HepG2 (cell line): ENCODE data around the gene IGDCC3. TPM values are rescaled to one million over a fixed set of nuclear protein-coding genes. Genes with fewer than 3 reads are reported as not detected.

ENCODE experiments used
- CC2D1A ChIP-seq: sonication (generic); formaldehyde crosslinking; IDR thresholded peaks from 2 replicates; pipeline ENCODE4 v1.8.1; 2023; ENCODE audit warnings: mild to moderate bottlenecking, missing genetic modification reagents
- FOXA1 ChIP-seq, 2 experiments: fragments of 450-650 bp in 1 of 2; sonication (generic) in 1 of 2; formaldehyde crosslinking in 1 of 2; IDR thresholded peaks; 2 replicates each; pipeline versions ENCODE4 v1.4.0 to v1.6.1; 2016 to 2020; ENCODE audit warnings: missing genetic modification reagents in 1 of 2
- HMGA1 ChIP-seq: sonication (generic); formaldehyde crosslinking; conservative IDR thresholded peaks from 2 replicates; pipeline ENCODE4 v1.4.0; 2020; ENCODE audit warnings: missing genetic modification reagents
- KDM4B ChIP-seq: sonication (generic); formaldehyde crosslinking; IDR thresholded peaks from 2 replicates; pipeline ENCODE4 v1.4.0; 2020; ENCODE audit warnings: missing genetic modification reagents
- MEIS2 ChIP-seq: sonication (generic); formaldehyde crosslinking; IDR thresholded peaks from 2 replicates; pipeline ENCODE4 v1.9.0; 2021; ENCODE audit warnings: mild to moderate bottlenecking, missing genetic modification reagents
- POLR2AphosphoS2 ChIP-seq: IDR thresholded peaks from 2 replicates; pipeline ENCODE4 v1.6.1; 2011; ENCODE audit warnings: low read depth, low read length, improper control_type of control experiment
- ZNF713 ChIP-seq: sonication (generic); formaldehyde crosslinking; IDR thresholded peaks from 2 replicates; pipeline ENCODE4 v1.4.0; 2020; ENCODE audit warnings: mild to moderate bottlenecking, missing genetic modification reagents
- ZNF775 ChIP-seq: sonication (generic); formaldehyde crosslinking; IDR thresholded peaks from 2 replicates; pipeline ENCODE4 v1.4.0; 2020; ENCODE audit warnings: missing genetic modification reagents, mild to moderate bottlenecking, moderate library complexity, borderline replicate concordance
- ZNF782 ChIP-seq: sonication (generic); formaldehyde crosslinking; IDR thresholded peaks from 2 replicates; pipeline ENCODE4 v1.4.0; 2020; ENCODE audit warnings: missing genetic modification reagents, mild to moderate bottlenecking, borderline replicate concordance
- polyA plus RNA-seq, 8 experiments: library from polyadenylated mRNA; depleted of rRNA in 3 of 8; stranded (reverse) in 7 of 8; unstranded in 1 of 8; fragments of >200 nt; fragmentation: Illumina TruSeq in 4 of 8; extraction: Trizol in 4 of 8; gene quantifications; 2 replicates each; pipeline versions ENCODE4 v1.2.1 to v1.2.3, GENCODE V29; 2011 to 2016; ENCODE audit warnings: low read depth in 4 of 8, missing spikeins in 1 of 8, mixed read lengths in 1 of 8; ENCODE audit not compliant: insufficient read depth in 1 of 8
- total RNA-seq, 5 experiments: library from RNA; depleted of rRNA; stranded (reverse); fragments of >200 nt; fragmentation: Illumina TruSeq; extraction: Trizol; gene quantifications; 2 replicates each; pipeline ENCODE4 v1.2.3, GENCODE V29; 2016; ENCODE audit warnings: low read depth in 1 of 5
- TF ChIP-seq, protein P1 (sequence below): sonication (generic); formaldehyde crosslinking; IDR thresholded peaks from 2 replicates; pipeline ENCODE4 v1.9.0; 2021; ENCODE audit warnings: missing genetic modification reagents, mild to moderate bottlenecking, borderline replicate concordance
- TF ChIP-seq, protein P2 (sequence below): sonication (generic); formaldehyde crosslinking; IDR thresholded peaks from 2 replicates; pipeline ENCODE4 v1.5.1; 2020; ENCODE audit warnings: mild to moderate bottlenecking, missing genetic modification reagents, borderline replicate concordance
- TF ChIP-seq, protein P3 (sequence below): sonication (generic); formaldehyde crosslinking; IDR thresholded peaks from 2 replicates; pipeline ENCODE4 v1.5.1; 2020; ENCODE audit warnings: mild to moderate bottlenecking, missing genetic modification reagents, moderate library complexity
- TF ChIP-seq, protein P4 (sequence below): sonication (generic); formaldehyde crosslinking; IDR thresholded peaks from 2 replicates; pipeline ENCODE4 v1.4.0; 2020; ENCODE audit warnings: missing genetic modification reagents
- TF ChIP-seq, protein P5 (sequence below): sonication (generic); formaldehyde crosslinking; conservative IDR thresholded peaks from 2 replicates; pipeline ENCODE4 v1.8.0; 2022; ENCODE audit warnings: missing genetic modification reagents

Gene IGDCC3
- total and polyA plus RNA-seq, 2 of the 13 experiments (the other 11 are each of a cell fraction or from before 2014, with no cell fraction given), result 30.1 to 51.8 TPM

DNA sequence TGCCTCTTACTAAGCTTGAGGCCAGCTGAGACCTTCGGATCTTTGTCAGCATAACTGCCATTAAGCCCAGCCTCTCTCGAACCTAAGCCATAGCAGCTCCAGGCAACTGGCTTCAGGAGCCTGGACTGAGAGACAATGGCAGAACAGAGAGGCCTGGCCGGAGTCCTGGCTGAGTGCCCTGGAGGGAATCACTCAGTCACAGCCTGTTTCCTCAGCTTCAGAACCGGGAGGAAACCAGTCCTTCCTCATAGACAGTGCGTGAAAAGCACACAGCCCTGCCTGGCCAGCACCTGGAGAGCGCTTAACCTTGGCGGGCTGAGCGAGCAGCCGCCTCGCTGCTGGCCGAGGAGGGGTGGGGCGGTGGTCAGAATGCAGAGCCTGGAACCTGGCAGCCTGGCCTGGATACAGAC, 51.7 kb downstream of the IGDCC3 start (continued):
- TF ChIP-seq, protein P1, sequence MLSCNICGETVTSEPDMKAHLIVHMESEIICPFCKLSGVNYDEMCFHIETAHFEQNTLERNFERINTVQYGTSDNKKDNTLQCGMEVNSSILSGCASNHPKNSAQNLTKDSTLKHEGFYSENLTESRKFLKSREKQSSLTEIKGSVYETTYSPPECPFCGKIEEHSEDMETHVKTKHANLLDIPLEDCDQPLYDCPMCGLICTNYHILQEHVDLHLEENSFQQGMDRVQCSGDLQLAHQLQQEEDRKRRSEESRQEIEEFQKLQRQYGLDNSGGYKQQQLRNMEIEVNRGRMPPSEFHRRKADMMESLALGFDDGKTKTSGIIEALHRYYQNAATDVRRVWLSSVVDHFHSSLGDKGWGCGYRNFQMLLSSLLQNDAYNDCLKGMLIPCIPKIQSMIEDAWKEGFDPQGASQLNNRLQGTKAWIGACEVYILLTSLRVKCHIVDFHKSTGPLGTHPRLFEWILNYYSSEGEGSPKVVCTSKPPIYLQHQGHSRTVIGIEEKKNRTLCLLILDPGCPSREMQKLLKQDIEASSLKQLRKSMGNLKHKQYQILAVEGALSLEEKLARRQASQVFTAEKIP (CRISPR knock-in tag), result no peak
- TF ChIP-seq, protein P2, sequence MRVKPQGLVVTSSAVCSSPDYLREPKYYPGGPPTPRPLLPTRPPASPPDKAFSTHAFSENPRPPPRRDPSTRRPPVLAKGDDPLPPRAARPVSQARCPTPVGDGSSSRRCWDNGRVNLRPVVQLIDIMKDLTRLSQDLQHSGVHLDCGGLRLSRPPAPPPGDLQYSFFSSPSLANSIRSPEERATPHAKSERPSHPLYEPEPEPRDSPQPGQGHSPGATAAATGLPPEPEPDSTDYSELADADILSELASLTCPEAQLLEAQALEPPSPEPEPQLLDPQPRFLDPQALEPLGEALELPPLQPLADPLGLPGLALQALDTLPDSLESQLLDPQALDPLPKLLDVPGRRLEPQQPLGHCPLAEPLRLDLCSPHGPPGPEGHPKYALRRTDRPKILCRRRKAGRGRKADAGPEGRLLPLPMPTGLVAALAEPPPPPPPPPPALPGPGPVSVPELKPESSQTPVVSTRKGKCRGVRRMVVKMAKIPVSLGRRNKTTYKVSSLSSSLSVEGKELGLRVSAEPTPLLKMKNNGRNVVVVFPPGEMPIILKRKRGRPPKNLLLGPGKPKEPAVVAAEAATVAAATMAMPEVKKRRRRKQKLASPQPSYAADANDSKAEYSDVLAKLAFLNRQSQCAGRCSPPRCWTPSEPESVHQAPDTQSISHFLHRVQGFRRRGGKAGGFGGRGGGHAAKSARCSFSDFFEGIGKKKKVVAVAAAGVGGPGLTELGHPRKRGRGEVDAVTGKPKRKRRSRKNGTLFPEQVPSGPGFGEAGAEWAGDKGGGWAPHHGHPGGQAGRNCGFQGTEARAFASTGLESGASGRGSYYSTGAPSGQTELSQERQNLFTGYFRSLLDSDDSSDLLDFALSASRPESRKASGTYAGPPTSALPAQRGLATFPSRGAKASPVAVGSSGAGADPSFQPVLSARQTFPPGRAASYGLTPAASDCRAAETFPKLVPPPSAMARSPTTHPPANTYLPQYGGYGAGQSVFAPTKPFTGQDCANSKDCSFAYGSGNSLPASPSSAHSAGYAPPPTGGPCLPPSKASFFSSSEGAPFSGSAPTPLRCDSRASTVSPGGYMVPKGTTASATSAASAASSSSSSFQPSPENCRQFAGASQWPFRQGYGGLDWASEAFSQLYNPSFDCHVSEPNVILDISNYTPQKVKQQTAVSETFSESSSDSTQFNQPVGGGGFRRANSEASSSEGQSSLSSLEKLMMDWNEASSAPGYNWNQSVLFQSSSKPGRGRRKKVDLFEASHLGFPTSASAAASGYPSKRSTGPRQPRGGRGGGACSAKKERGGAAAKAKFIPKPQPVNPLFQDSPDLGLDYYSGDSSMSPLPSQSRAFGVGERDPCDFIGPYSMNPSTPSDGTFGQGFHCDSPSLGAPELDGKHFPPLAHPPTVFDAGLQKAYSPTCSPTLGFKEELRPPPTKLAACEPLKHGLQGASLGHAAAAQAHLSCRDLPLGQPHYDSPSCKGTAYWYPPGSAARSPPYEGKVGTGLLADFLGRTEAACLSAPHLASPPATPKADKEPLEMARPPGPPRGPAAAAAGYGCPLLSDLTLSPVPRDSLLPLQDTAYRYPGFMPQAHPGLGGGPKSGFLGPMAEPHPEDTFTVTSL, result no peak
- TF ChIP-seq, protein P3, sequence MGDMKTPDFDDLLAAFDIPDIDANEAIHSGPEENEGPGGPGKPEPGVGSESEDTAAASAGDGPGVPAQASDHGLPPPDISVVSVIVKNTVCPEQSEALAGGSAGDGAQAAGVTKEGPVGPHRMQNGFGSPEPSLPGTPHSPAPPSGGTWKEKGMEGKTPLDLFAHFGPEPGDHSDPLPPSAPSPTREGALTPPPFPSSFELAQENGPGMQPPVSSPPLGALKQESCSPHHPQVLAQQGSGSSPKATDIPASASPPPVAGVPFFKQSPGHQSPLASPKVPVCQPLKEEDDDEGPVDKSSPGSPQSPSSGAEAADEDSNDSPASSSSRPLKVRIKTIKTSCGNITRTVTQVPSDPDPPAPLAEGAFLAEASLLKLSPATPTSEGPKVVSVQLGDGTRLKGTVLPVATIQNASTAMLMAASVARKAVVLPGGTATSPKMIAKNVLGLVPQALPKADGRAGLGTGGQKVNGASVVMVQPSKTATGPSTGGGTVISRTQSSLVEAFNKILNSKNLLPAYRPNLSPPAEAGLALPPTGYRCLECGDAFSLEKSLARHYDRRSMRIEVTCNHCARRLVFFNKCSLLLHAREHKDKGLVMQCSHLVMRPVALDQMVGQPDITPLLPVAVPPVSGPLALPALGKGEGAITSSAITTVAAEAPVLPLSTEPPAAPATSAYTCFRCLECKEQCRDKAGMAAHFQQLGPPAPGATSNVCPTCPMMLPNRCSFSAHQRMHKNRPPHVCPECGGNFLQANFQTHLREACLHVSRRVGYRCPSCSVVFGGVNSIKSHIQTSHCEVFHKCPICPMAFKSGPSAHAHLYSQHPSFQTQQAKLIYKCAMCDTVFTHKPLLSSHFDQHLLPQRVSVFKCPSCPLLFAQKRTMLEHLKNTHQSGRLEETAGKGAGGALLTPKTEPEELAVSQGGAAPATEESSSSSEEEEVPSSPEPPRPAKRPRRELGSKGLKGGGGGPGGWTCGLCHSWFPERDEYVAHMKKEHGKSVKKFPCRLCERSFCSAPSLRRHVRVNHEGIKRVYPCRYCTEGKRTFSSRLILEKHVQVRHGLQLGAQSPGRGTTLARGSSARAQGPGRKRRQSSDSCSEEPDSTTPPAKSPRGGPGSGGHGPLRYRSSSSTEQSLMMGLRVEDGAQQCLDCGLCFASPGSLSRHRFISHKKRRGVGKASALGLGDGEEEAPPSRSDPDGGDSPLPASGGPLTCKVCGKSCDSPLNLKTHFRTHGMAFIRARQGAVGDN (CRISPR knock-in tag), result peak; percentile 52; the same call in 1 of the 2 replicates
- TF ChIP-seq CC2D1A (CRISPR knock-in tag), result no peak
- TF ChIP-seq ZNF775 (CRISPR knock-in tag), result no peak
- TF ChIP-seq MEIS2 (CRISPR knock-in tag), result no peak
- TF ChIP-seq POLR2AphosphoS2, result no peak
- no peak for TF ChIP-seq HMGA1 (CRISPR knock-in tag)
- TF ChIP-seq, protein P4, sequence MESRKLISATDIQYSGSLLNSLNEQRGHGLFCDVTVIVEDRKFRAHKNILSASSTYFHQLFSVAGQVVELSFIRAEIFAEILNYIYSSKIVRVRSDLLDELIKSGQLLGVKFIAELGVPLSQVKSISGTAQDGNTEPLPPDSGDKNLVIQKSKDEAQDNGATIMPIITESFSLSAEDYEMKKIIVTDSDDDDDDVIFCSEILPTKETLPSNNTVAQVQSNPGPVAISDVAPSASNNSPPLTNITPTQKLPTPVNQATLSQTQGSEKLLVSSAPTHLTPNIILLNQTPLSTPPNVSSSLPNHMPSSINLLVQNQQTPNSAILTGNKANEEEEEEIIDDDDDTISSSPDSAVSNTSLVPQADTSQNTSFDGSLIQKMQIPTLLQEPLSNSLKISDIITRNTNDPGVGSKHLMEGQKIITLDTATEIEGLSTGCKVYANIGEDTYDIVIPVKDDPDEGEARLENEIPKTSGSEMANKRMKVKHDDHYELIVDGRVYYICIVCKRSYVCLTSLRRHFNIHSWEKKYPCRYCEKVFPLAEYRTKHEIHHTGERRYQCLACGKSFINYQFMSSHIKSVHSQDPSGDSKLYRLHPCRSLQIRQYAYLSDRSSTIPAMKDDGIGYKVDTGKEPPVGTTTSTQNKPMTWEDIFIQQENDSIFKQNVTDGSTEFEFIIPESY, result peak; percentile 87
- no peak for TF ChIP-seq KDM4B
- no peak for TF ChIP-seq FOXA1 (IDR thresholded peaks at IDR 0.05)
- no peak for TF ChIP-seq FOXA1 (CRISPR knock-in tag; IDR thresholded peaks at IDR 0.05)
- TF ChIP-seq ZNF782 (CRISPR knock-in tag), result no peak
- no peak for TF ChIP-seq ZNF713 (CRISPR knock-in tag)
- TF ChIP-seq, protein P5, sequence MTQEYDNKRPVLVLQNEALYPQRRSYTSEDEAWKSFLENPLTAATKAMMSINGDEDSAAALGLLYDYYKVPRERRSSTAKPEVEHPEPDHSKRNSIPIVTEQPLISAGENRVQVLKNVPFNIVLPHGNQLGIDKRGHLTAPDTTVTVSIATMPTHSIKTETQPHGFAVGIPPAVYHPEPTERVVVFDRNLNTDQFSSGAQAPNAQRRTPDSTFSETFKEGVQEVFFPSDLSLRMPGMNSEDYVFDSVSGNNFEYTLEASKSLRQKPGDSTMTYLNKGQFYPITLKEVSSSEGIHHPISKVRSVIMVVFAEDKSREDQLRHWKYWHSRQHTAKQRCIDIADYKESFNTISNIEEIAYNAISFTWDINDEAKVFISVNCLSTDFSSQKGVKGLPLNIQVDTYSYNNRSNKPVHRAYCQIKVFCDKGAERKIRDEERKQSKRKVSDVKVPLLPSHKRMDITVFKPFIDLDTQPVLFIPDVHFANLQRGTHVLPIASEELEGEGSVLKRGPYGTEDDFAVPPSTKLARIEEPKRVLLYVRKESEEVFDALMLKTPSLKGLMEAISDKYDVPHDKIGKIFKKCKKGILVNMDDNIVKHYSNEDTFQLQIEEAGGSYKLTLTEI (CRISPR knock-in tag), result no peak
